ENCODE measurements around the gene DOCK7. TPM values are rescaled to one million over a fixed set of nuclear protein-coding genes. Genes with fewer than 3 reads are reported as not detected.

Gene DOCK7
- total RNA-seq, 1 experiment from 2014 or later: 57.2 TPM

DNA sequence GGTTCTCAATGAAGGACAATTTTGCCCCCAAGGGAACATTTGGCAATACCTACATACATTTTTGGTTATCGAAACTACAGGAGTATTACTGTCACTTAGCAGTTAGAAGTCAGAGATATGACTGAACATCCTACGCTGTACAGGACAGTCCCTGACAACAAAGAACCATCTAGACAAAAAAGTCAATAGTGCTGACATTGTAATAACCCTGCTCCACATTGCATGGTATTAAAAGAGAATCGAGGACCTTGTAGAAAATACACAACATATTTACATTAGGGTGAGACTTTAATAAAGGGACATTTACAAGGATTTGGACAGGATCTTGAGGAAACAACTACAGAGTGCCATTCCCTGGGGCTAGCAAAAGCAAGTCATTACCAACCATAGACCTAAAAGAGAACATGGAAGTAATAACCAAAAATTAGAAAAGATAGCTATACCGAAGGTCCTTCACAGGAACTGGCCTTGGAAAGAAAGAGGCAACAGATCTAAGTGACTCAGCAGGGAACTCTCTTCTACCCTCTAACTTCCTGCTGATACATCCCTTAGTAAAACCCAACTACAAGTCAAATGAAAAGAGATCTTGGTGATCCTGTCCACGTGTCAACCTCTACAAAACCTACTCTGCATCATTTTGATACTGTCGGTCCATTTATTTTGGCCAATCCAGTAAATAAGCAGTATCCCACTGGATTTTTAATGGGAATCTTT, 50.6 kb downstream of the DOCK7 start:
- intact Hi-C loops (cut with micrococcal nuclease; ENCODE audit: unreplicated experiment) (no loop called here), in situ Hi-C loops (cut with HindIII; ENCODE audit: low pct_unique_long_range_greater_than_20kb, low sequenced_read_pairs) (no loop called here)
- Histone ChIP-seq H3K9me3 (ENCODE audit: control insufficient read depth, insufficient read depth, low read depth, low read length) (no peaks in the 10 kb centered on the region), H3K27ac (ENCODE audit: low read length) (no peak overlapping the region), H3K4me1 (ENCODE audit: control insufficient read depth, insufficient read depth, low read length) (no peaks in the 10 kb centered on the region), H3K36me3 (ENCODE audit: control insufficient read depth, insufficient read depth, low read length) (peaks cover 2% of the 10 kb centered on the region; the same call in 1 of the 2 replicates), H3K27me3 (ENCODE audit: control insufficient read depth, insufficient read depth, low read length) (no peaks in the 10 kb centered on the region), H3K4me3 (ENCODE audit: low read depth in 2 of 2, low read length in 2 of 2) (no peak overlapping the region)
- TF ChIP-seq CTCF (IDR thresholded peaks at IDR 0.05) (no peak), SIN3A (IDR thresholded peaks at IDR 0.05; ENCODE audit: borderline replicate concordance, insufficient read depth, low read depth, low read length) (no peak), TCF7L2 (IDR thresholded peaks at IDR 0.05; ENCODE audit: low read depth, low read length) (no peak), POLR2AphosphoS5 (IDR thresholded peaks at IDR 0.05; ENCODE audit: low read depth, low read length) (no peak)
- TF ChIP-seq, protein P1, sequence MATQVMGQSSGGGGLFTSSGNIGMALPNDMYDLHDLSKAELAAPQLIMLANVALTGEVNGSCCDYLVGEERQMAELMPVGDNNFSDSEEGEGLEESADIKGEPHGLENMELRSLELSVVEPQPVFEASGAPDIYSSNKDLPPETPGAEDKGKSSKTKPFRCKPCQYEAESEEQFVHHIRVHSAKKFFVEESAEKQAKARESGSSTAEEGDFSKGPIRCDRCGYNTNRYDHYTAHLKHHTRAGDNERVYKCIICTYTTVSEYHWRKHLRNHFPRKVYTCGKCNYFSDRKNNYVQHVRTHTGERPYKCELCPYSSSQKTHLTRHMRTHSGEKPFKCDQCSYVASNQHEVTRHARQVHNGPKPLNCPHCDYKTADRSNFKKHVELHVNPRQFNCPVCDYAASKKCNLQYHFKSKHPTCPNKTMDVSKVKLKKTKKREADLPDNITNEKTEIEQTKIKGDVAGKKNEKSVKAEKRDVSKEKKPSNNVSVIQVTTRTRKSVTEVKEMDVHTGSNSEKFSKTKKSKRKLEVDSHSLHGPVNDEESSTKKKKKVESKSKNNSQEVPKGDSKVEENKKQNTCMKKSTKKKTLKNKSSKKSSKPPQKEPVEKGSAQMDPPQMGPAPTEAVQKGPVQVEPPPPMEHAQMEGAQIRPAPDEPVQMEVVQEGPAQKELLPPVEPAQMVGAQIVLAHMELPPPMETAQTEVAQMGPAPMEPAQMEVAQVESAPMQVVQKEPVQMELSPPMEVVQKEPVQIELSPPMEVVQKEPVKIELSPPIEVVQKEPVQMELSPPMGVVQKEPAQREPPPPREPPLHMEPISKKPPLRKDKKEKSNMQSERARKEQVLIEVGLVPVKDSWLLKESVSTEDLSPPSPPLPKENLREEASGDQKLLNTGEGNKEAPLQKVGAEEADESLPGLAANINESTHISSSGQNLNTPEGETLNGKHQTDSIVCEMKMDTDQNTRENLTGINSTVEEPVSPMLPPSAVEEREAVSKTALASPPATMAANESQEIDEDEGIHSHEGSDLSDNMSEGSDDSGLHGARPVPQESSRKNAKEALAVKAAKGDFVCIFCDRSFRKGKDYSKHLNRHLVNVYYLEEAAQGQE (IDR thresholded peaks at IDR 0.05; ENCODE audit: insufficient read depth in 1 of 2, low read depth in 2 of 2, low read length in 1 of 2): no peak
- ChIA-PET CTCF (no interaction called here), POLR2A (no interaction called here)
- ATAC-seq (no peak), DNase-seq (ENCODE audit: low read depth, low spot score) (no peak)
- no TSS peak for BruUV-seq (replicated peaks)

DNA sequence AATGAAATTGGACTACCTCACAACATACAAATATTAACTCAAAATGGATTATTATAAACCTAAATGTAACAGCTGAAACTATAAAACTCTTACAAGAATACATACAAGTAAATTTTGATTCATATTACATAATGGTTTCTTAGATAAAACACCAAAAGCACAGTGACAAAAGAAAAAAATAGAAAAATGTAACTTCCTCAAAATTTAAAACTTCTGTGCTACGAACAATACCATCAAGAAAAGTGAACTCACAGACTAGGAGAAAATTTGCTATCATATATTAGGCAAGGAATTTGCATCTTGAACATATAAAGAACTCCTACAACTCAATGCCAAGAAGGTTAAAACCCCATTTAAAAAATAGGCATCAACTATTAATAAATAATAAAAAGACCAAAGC, 59.7 kb downstream of the DOCK7 start:
- intact Hi-C loops (cut with micrococcal nuclease; ENCODE audit: unreplicated experiment): no loop called here

More for the DNA sequence above, 59.7 kb downstream of the DOCK7 start:
- no peak overlapping the region for H3K4me3 ChIP-seq (ENCODE audit: low read depth in 2 of 2, low read length in 2 of 2)
- H3K9me3 ChIP-seq (ENCODE audit: control insufficient read depth, insufficient read depth, low read depth, low read length): no peaks in the 10 kb centered on the region
- no peaks in the 10 kb centered on the region for H3K27me3 ChIP-seq (ENCODE audit: control insufficient read depth, insufficient read depth, low read length)
- in situ Hi-C loops (cut with HindIII; ENCODE audit: low pct_unique_long_range_greater_than_20kb, low sequenced_read_pairs): no loop called here
- no peak for TF ChIP-seq POLR2AphosphoS5 (IDR thresholded peaks at IDR 0.05; ENCODE audit: low read depth, low read length)
- no peak for TF ChIP-seq SIN3A (IDR thresholded peaks at IDR 0.05; ENCODE audit: borderline replicate concordance, insufficient read depth, low read depth, low read length)
- TF ChIP-seq, protein P1 (IDR thresholded peaks at IDR 0.05; ENCODE audit: insufficient read depth in 1 of 2, low read depth in 2 of 2, low read length in 1 of 2): no peak
- TF ChIP-seq CTCF (IDR thresholded peaks at IDR 0.05): no peak
- no peak for TF ChIP-seq TCF7L2 (IDR thresholded peaks at IDR 0.05; ENCODE audit: low read depth, low read length)
- no peak overlapping the region for H3K27ac ChIP-seq (ENCODE audit: low read length)
- DNase-seq (ENCODE audit: low read depth, low spot score) (no peak), ATAC-seq (no peak)
- H3K4me1 ChIP-seq (ENCODE audit: control insufficient read depth, insufficient read depth, low read length): no peaks in the 10 kb centered on the region
- POLR2A ChIA-PET: no interaction called here
- no TSS peak for BruUV-seq (replicated peaks)
- peaks cover 3% of the 10 kb centered on the region; the same call in 1 of the 2 replicates for H3K36me3 ChIP-seq (ENCODE audit: control insufficient read depth, insufficient read depth, low read length)
- CTCF ChIA-PET: no interaction called here
